PC-3 (cell line): ENCODE results near the gene SBSN.

Source experiments
- EZH2 ChIP-seq: fragments of 300-600 bp; sonication (generic); IDR thresholded peaks from one replicate; pipeline ENCODE4 v1.6.1; 2017; ENCODE audit warnings: antibody characterized with exemption, mild to moderate bottlenecking, low read length; ENCODE audit not compliant: unreplicated experiment
- EZH2phosphoT487 ChIP-seq: fragments of 300-600 bp; sonication (generic); IDR thresholded peaks from 2 replicates; pipeline ENCODE4 v1.6.1; 2018; ENCODE audit warnings: mild to moderate bottlenecking, antibody characterized with exemption, low read length, borderline replicate concordance
- TF ChIP-seq, protein P1 (sequence below): fragments of 300-600 bp; sonication (generic); conservative IDR thresholded peaks from 2 replicates; pipeline ENCODE4 v1.5.1; 2017; ENCODE audit warnings: antibody characterized with exemption, low read depth, mild to moderate bottlenecking, low read length

GRCh38 chr19:35566738-35567137 is 38.6 kb upstream of the SBSN start:
- TF ChIP-seq, protein P1, sequence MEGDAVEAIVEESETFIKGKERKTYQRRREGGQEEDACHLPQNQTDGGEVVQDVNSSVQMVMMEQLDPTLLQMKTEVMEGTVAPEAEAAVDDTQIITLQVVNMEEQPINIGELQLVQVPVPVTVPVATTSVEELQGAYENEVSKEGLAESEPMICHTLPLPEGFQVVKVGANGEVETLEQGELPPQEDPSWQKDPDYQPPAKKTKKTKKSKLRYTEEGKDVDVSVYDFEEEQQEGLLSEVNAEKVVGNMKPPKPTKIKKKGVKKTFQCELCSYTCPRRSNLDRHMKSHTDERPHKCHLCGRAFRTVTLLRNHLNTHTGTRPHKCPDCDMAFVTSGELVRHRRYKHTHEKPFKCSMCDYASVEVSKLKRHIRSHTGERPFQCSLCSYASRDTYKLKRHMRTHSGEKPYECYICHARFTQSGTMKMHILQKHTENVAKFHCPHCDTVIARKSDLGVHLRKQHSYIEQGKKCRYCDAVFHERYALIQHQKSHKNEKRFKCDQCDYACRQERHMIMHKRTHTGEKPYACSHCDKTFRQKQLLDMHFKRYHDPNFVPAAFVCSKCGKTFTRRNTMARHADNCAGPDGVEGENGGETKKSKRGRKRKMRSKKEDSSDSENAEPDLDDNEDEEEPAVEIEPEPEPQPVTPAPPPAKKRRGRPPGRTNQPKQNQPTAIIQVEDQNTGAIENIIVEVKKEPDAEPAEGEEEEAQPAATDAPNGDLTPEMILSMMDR: no peak
- TF ChIP-seq EZH2: no peak
- TF ChIP-seq EZH2phosphoT487: no peak
